Spleen (tissue), 7 donors: ENCODE measurements around the gene ATG4D.

Experiments used
- POLR2A ChIP-seq, 3 donors: fragments of 450-650 bp; IDR thresholded peaks; one replicate each; pipeline ENCODE4 v1.5.1; 2017; ENCODE audit warnings: antibody characterized with exemption in 3 of 3, mild to moderate bottlenecking in 1 of 3
- TF ChIP-seq, protein P1 (sequence below), 11 experiments: fragments of 200-600 bp in 7 of 11; fragments of 450-650 bp in 4 of 11; sonication (generic) in 4 of 11; IDR thresholded peaks in 8 of 11; conservative IDR thresholded peaks in 3 of 11; 1 replicate in 7 of 11; 2 replicates in 4 of 11; pipeline versions ENCODE4 v1.4.0 to v1.8.0; 2016 to 2021; ENCODE audit warnings: antibody characterized with exemption in 11 of 11, inconsistent platforms in 4 of 11, mild to moderate bottlenecking in 1 of 11
- donor health status: DM: no; HTN: no; CAD: no; lungs with moderate emphysema.
- donor health status: DM: no; HTN: no; CAD: no.
- donor health status: DM: no; HTN: no; CAD: no.

DNA sequence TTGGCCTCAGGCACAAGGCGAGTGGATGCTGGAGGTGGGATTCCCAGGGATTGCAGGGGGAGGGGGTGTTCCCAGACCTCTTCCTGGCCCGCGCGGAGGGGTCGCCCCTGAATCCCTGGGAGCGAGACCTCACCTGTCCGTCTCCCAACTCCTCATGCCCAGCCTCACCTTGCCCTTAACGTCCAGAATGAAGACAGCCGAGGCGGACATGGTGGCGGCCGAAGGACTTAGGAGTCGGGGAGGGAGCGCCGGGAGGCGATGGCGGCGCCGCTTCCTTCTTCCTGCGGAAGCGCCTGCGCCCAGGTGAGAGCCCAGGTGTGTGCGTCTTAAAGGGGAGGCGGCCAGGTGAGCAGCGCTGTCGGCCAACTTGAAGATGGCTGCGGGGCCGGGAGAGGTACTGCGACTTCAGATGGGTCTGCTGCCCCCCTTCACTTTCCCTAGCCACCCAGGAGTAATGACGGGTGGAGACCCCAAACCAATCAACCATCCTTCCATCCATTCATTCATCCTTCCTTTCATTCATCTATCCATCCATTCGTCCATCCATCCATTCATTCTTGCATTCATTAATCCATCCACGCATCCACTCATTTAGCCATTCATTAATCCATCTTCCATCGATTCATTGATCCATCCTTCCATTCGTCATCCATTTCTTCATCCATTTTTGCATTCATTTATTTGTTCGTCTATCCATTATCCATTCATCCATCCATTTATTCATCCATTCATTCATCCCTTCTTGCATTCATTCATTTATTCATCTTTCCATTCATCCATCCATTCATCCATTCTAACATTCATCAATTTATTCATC lies 43.5 kb downstream of the ATG4D start, which contains the start of gene AP1M2:
- TF ChIP-seq, protein P1, sequence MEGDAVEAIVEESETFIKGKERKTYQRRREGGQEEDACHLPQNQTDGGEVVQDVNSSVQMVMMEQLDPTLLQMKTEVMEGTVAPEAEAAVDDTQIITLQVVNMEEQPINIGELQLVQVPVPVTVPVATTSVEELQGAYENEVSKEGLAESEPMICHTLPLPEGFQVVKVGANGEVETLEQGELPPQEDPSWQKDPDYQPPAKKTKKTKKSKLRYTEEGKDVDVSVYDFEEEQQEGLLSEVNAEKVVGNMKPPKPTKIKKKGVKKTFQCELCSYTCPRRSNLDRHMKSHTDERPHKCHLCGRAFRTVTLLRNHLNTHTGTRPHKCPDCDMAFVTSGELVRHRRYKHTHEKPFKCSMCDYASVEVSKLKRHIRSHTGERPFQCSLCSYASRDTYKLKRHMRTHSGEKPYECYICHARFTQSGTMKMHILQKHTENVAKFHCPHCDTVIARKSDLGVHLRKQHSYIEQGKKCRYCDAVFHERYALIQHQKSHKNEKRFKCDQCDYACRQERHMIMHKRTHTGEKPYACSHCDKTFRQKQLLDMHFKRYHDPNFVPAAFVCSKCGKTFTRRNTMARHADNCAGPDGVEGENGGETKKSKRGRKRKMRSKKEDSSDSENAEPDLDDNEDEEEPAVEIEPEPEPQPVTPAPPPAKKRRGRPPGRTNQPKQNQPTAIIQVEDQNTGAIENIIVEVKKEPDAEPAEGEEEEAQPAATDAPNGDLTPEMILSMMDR (IDR thresholded peaks at IDR 0.05 in 8 of 11, conservative IDR thresholded peaks at IDR 0.05 in 3 of 11): no peak
- TF ChIP-seq POLR2A (IDR thresholded peaks at IDR 0.05): no peak
